Activated CD8-positive, alpha-beta T cell treated with anti-CD3 and anti-CD28 coated beads for 36 hours (primary cell): ENCODE measurements around the gene GNB2. TPM values are rescaled to one million over a fixed set of nuclear protein-coding genes. Genes with fewer than 3 reads are reported as not detected.
"Not testable (repeated sequence)": the region's sequence is repeated elsewhere in the genome, so short reads cannot be mapped to it uniquely, and the experiment has no call there.

Experiments
- ATAC-seq: fragments of 200-7000 bp; cut with Tn5 transposase; one replicate; pipeline ENCODE4 v1.10.0; 2021; ENCODE audit warnings: mild to moderate bottlenecking, moderate library complexity
- CTCF ChIA-PET: fragments of 350-600 bp; sonication (Branson Sonifier 250); formaldehyde crosslinking; loops from one replicate; lab custom pipeline; 2021; ENCODE audit warnings: antibody characterized with exemption; lab: Charles Lee
- POLR2A ChIA-PET: fragments of 350-600 bp; sonication (Branson Sonifier 250); formaldehyde crosslinking; loops from one replicate; lab custom pipeline; 2021; ENCODE audit warnings: antibody characterized with exemption; lab: Charles Lee
- DNase-seq: peaks from one replicate; pipeline ENCODE4 v3.0.0-alpha.2; 2020
- H3K27ac Mint-ChIP-seq: one replicate; pipeline ENCODE4 v1.8.0; 2021; ENCODE audit warnings: mild to moderate bottlenecking, mixed read lengths
- H3K27me3 Mint-ChIP-seq: one replicate; pipeline ENCODE4 v1.8.0; 2021; ENCODE audit warnings: mixed read lengths
- H3K36me3 Mint-ChIP-seq: one replicate; pipeline ENCODE4 v1.8.0; 2021; ENCODE audit warnings: low read depth, mixed read lengths
- H3K4me1 Mint-ChIP-seq: one replicate; pipeline ENCODE4 v1.8.0; 2021; ENCODE audit warnings: low read depth, mixed read lengths
- H3K4me3 Mint-ChIP-seq: one replicate; pipeline ENCODE4 v1.8.0; 2021; ENCODE audit warnings: mild to moderate bottlenecking, moderate library complexity, mixed read lengths
- H3K9me3 Mint-ChIP-seq: one replicate; pipeline ENCODE4 v1.8.0; 2021; ENCODE audit warnings: mixed read lengths
- CTCF ChIP-seq: fragments of 200-600 bp; IDR thresholded peaks from one replicate; pipeline ENCODE4 v1.8.0; 2022; ENCODE audit warnings: antibody characterized with exemption, mild to moderate bottlenecking
- intact Hi-C: fragments of 100-400 bp; cut with micrococcal nuclease; formaldehyde crosslinking; loops from one replicate; pipeline ENCODE4 v1.10.0; 2022
- total RNA-seq, 2 experiments: library from RNA; stranded (reverse); gene quantifications; one replicate each; pipeline ENCODE4 v1.2.3, GENCODE V29; 2021

GNB2 gene
- total RNA-seq, 2 experiments from 2014 or later = 192 TPM

GRCh38 chr7:100665168-100665726 is 8.3 kb upstream of the GNB2 start:
- no peak overlapping the region for H3K4me3 Mint-ChIP-seq

GRCh38 chr7:100667331-100668068 is 6.0 kb upstream of the GNB2 start:
- Mint-ChIP-seq H3K9me3 (no peaks in the 10 kb centered on the region), H3K36me3 (no peaks in the 10 kb centered on the region), H3K4me1 (no peaks in the 10 kb centered on the region), H3K4me3 (no peak overlapping the region), H3K27ac (no peak overlapping the region), H3K27me3 (no peaks in the 10 kb centered on the region)
- POLR2A ChIA-PET = interaction anchor here (0.6 kb wide), 1 partner anchor 352 kb away, joined by 3 read pairs; the partner anchor contains the start of gene MUC17
- intact Hi-C loops = no loop called here
- no peak for DNase-seq
- CTCF ChIA-PET = interaction anchor here (0.7 kb wide), 1 partner anchor 33 kb away, joined by 3 read pairs; no protein-coding TSS in a partner anchor
- ATAC-seq = no peak
- TF ChIP-seq CTCF = no peak

More at GRCh38 chr7:100665168-100665726, 8.3 kb upstream of the GNB2 start:
- no peaks in the 10 kb centered on the region for H3K36me3 Mint-ChIP-seq
- H3K4me1 Mint-ChIP-seq = no peaks in the 10 kb centered on the region
- no peak for ATAC-seq
- ChIA-PET POLR2A (interaction anchor here (1.3 kb wide), 1 partner anchor 25 kb away, joined by 3 read pairs; no protein-coding TSS in a partner anchor), CTCF (no interaction called here)
- no peak for TF ChIP-seq CTCF
- no peaks in the 10 kb centered on the region for H3K9me3 Mint-ChIP-seq
- no peak overlapping the region for H3K27ac Mint-ChIP-seq
- DNase-seq = no peak
- intact Hi-C loops = no loop called here
- H3K27me3 Mint-ChIP-seq = no peaks in the 10 kb centered on the region

- no peaks in the 10 kb centered on the region for H3K9me3 Mint-ChIP-seq
- no peak for ATAC-seq
- no peak overlapping the region for H3K4me3 Mint-ChIP-seq
- POLR2A ChIA-PET = no interaction called here
- H3K36me3 Mint-ChIP-seq = no peaks in the 10 kb centered on the region
- no peak overlapping the region for H3K27ac Mint-ChIP-seq
- intact Hi-C loops = no loop called here
- TF ChIP-seq CTCF = no peak
- no peaks in the 10 kb centered on the region for H3K4me1 Mint-ChIP-seq
- CTCF ChIA-PET = no interaction called here
- no peak for DNase-seq
- no peaks in the 10 kb centered on the region for H3K27me3 Mint-ChIP-seq
Observed at GRCh38 chr7:100668069-100668449, 5.5 kb upstream of the GNB2 start.

- POLR2A ChIA-PET, H3K36me3 Mint-ChIP-seq, H3K4me1 Mint-ChIP-seq, DNase-seq, H3K9me3 Mint-ChIP-seq, ATAC-seq, H3K27ac Mint-ChIP-seq, H3K4me3 Mint-ChIP-seq, intact Hi-C loops, CTCF ChIA-PET, H3K27me3 Mint-ChIP-seq: not testable (repeated sequence)
Observed at GRCh38 chr7:100669106-100669505, 4.4 kb upstream of the GNB2 start.

DNA sequence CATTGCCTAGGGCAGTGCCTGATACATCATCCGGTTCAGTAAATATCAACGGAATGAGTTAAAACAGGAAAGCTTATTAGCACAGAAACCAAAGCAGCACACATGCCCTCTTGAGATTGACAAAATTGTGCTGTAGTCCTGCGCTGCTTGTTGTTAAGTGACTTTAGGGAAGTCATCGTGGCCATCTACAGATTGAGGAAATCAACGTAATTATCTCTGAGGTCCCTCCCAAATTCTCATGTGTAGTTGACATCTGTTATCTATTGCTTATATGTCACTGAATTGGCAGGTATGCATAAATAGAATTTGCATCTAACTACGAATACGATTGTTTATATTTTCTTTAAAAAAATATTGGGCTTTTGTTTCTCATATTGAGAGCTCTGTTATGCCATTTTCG is 3.5 kb upstream of the GNB2 start:
- no peak for DNase-seq
- Mint-ChIP-seq H3K4me1 (no peaks in the 10 kb centered on the region), H3K9me3 (no peaks in the 10 kb centered on the region), H3K27ac (no peak overlapping the region), H3K27me3 (no peaks in the 10 kb centered on the region), H3K36me3 (peaks cover 2% of the 10 kb centered on the region), H3K4me3 (no peak overlapping the region)
- ChIA-PET POLR2A (interaction anchor here (1.3 kb wide), 1 partner anchor 36 kb away, joined by 3 read pairs; no protein-coding TSS in a partner anchor), CTCF (interaction anchor here (1.0 to 1.5 kb wide), 2 partner anchors 36 to 37 kb away, joined by 3 to 6 read pairs; no protein-coding TSS in a partner anchor)
- no peak for ATAC-seq
- intact Hi-C loops = loop anchor here (10.0 kb wide), 1 partner anchor 65 kb away; the partner anchor contains the start of gene PCOLCE
- TF ChIP-seq CTCF = no peak
